Measurements from ENCODE around the gene CCNDBP1. TPM values are rescaled to one million over a fixed set of nuclear protein-coding genes. Genes with fewer than 3 reads are reported as not detected.
"Not testable (repeated sequence)": the region's sequence is repeated elsewhere in the genome, so short reads cannot be mapped to it uniquely, and the experiment has no call there.

Gene CCNDBP1
- polyA plus RNA-seq, 1 donor = 49.2 TPM

- DNase-seq = peak; percentile 26
Observed at GRCh38 chr15:43187544-43188155, 2.4 kb downstream of the CCNDBP1 start.

GRCh38 chr15:43189296-43189695, 4.1 kb downstream of the CCNDBP1 start:
- no peak for DNase-seq

GRCh38 chr15:43190178-43190577, 5.0 kb downstream of the CCNDBP1 start:
- no peak for DNase-seq

- no peak for DNase-seq
Observed at GRCh38 chr15:43193710-43194109, 8.5 kb downstream of the CCNDBP1 start.

GRCh38 chr15:43194795-43195194, 9.6 kb downstream of the CCNDBP1 start:
- DNase-seq = no peak

GRCh38 chr15:43196760-43197548, 11.8 kb downstream of the CCNDBP1 start:
- no peak for DNase-seq

GRCh38 chr15:43197773-43198172, 12.6 kb downstream of the CCNDBP1 start:
- DNase-seq = not testable (repeated sequence)

- not testable (repeated sequence) for DNase-seq
Observed at GRCh38 chr15:43198556-43198955, 13.4 kb downstream of the CCNDBP1 start.

GRCh38 chr15:43198992-43199391, 13.8 kb downstream of the CCNDBP1 start:
- DNase-seq = no peak

- DNase-seq = no peak
Observed at GRCh38 chr15:43199945-43200488, 14.8 kb downstream of the CCNDBP1 start.

- no peak for DNase-seq
Observed at GRCh38 chr15:43204016-43204901, 19.1 kb downstream of the CCNDBP1 start.

- no peak for DNase-seq
Observed at GRCh38 chr15:43206054-43206453, 20.9 kb downstream of the CCNDBP1 start.

- DNase-seq = no peak
Observed at GRCh38 chr15:43207024-43207423, 21.8 kb downstream of the CCNDBP1 start.

GRCh38 chr15:43208052-43209002, 23.1 kb downstream of the CCNDBP1 start:
- no peak for DNase-seq

- DNase-seq = no peak
Observed at GRCh38 chr15:43209059-43209824, 24.0 kb downstream of the CCNDBP1 start.

GRCh38 chr15:43210172-43210745, 25.1 kb downstream of the CCNDBP1 start:
- DNase-seq = no peak

- no peak for DNase-seq
Observed at GRCh38 chr15:43210807-43211206, 25.6 kb downstream of the CCNDBP1 start.

GRCh38 chr15:43211224-43211735, 26.1 kb downstream of the CCNDBP1 start:
- DNase-seq = no peak

GRCh38 chr15:43212299-43212698, 27.1 kb downstream of the CCNDBP1 start:
- DNase-seq = no peak

GRCh38 chr15:43212951-43213350, 27.7 kb downstream of the CCNDBP1 start:
- DNase-seq = no peak
